Fibroblast of lung (primary cell): ENCODE measurements around the gene SURF6. TPM values are rescaled to one million over a fixed set of nuclear protein-coding genes. Genes with fewer than 3 reads are reported as not detected.

Experiments used
- DNase-seq, 2 donors: peaks; one replicate each; pipeline versions ENCODE4 v3.0.0 to v3.0.0-alpha.2; 2010; ENCODE audit warnings: low read depth in 2 of 2
- H2AFZ ChIP-seq: 2 replicates; pipeline ENCODE4 v1.5.1; 2012; ENCODE audit warnings: low read length, control low read depth, inconsistent platforms
- H3K27ac ChIP-seq: 2 replicates; pipeline ENCODE4 v1.5.1; 2011; ENCODE audit warnings: low read length, control low read depth; ENCODE audit not compliant: insufficient read depth
- H3K27me3 ChIP-seq: 2 replicates; pipeline ENCODE4 v1.5.1; 2011; ENCODE audit warnings: mild to moderate bottlenecking, low read length; ENCODE audit not compliant: control insufficient read depth, insufficient read depth
- H3K36me3 ChIP-seq: 2 replicates; pipeline ENCODE4 v1.5.1; 2011; ENCODE audit warnings: low read length; ENCODE audit not compliant: control insufficient read depth, insufficient read depth
- H3K4me1 ChIP-seq: 2 replicates; pipeline ENCODE4 v1.5.1; 2011; ENCODE audit warnings: low read length; ENCODE audit not compliant: control insufficient read depth, insufficient read depth; ENCODE audit errors: extremely low read depth
- H3K4me2 ChIP-seq: 2 replicates; pipeline ENCODE4 v1.5.1; 2011; ENCODE audit warnings: low read length, control low read depth; ENCODE audit not compliant: insufficient read depth; ENCODE audit errors: extremely low read depth
- H3K4me3 ChIP-seq, 4 experiments: fragments of 200-600 bp in 1 of 4; sonication (generic) in 1 of 4; replicated peaks in 1 of 4; 2 replicates each; pipeline ENCODE4 v1.5.1; 2011 to 2016; ENCODE audit warnings: low read length in 4 of 4, low read depth in 3 of 4, mild to moderate bottlenecking in 3 of 4, control low read depth in 2 of 4, inconsistent platforms in 1 of 4, mixed read lengths in 1 of 4; ENCODE audit not compliant: insufficient read depth in 1 of 4; ENCODE audit errors: control extremely low read depth in 1 of 4
- H3K79me2 ChIP-seq: 2 replicates; pipeline ENCODE4 v1.5.1; 2012; ENCODE audit warnings: mild to moderate bottlenecking, low read length, inconsistent platforms; ENCODE audit not compliant: control insufficient read depth, insufficient read depth
- H3K9ac ChIP-seq: 2 replicates; pipeline ENCODE4 v1.5.1; 2011; ENCODE audit warnings: mild to moderate bottlenecking, low read length, control low read depth; ENCODE audit not compliant: insufficient read depth
- H3K9me3 ChIP-seq: 2 replicates; pipeline ENCODE4 v1.5.1; 2012; ENCODE audit warnings: low read depth, low read length; ENCODE audit not compliant: control insufficient read depth, insufficient read depth
- H4K20me1 ChIP-seq: 2 replicates; pipeline ENCODE4 v1.5.1; 2011; ENCODE audit warnings: low read length; ENCODE audit not compliant: control insufficient read depth, insufficient read depth; ENCODE audit errors: extremely low read depth
- CTCF ChIP-seq, 2 donors: IDR thresholded peaks in 1 of 2; conservative IDR thresholded peaks in 1 of 2; 1 replicate in 1 of 2; 2 replicates in 1 of 2; pipeline ENCODE4 v1.5.1; 2011 to 2012; ENCODE audit warnings: low read length in 2 of 2, control low read depth in 1 of 2, inconsistent platforms in 1 of 2, low read depth in 1 of 2, mild to moderate bottlenecking in 1 of 2
- EZH2 ChIP-seq: IDR thresholded peaks from 2 replicates; pipeline ENCODE4 v1.5.1; 2012; ENCODE audit warnings: low read length, control low read depth, mild to moderate bottlenecking; ENCODE audit errors: missing control alignments
- polyA plus RNA-seq, 2 donors: library from polyadenylated mRNA; depleted of rRNA in 1 of 2; stranded (reverse) in 1 of 2; unstranded in 1 of 2; fragments of >200 nt; gene quantifications; 2 replicates each; pipeline ENCODE4 v1.2.1, GENCODE V29; 2011 to 2012; ENCODE audit warnings: missing spikeins in 1 of 2
- total RNA-seq: library from RNA; depleted of rRNA; stranded (reverse); fragments of >200 nt; gene quantifications from 2 replicates; pipeline ENCODE4 v1.2.1, GENCODE V29; 2014

Gene SURF6
- total and polyA plus RNA-seq, 2 donors (not counting 1 experiment from before 2014, with no cell fraction given) = 4.8 to 8.3 TPM

GRCh38 chr9:133351526-133351907 lies 15.5 kb upstream of the SURF6 start:
- H2AFZ ChIP-seq = no peak overlapping the region
- peaks cover 26% of the 10 kb centered on the region for H3K36me3 ChIP-seq
- no peak for DNase-seq
- TF ChIP-seq EZH2 (no peak), CTCF (conservative IDR thresholded peaks at IDR 0.05 in 1 of 2, IDR thresholded peaks at IDR 0.05 in 1 of 2; ENCODE audit: low read depth in 1 of 2, low read length in 2 of 2) (no peak)
- no peak overlapping the region for H3K27ac ChIP-seq
- no peak overlapping the region for H3K4me2 ChIP-seq
- no peaks in the 10 kb centered on the region for H3K9me3 ChIP-seq
- H4K20me1 ChIP-seq = no peaks in the 10 kb centered on the region
- H3K4me1 ChIP-seq = peaks cover 7% of the 10 kb centered on the region
- H3K79me2 ChIP-seq = peaks cover 33% of the 10 kb centered on the region
- H3K27me3 ChIP-seq = no peaks in the 10 kb centered on the region
- no peak overlapping the region for H3K4me3 ChIP-seq
- no peak overlapping the region for H3K9ac ChIP-seq

GRCh38 chr9:133349965-133350616 lies 14.1 kb upstream of the SURF6 start:
- Histone ChIP-seq H3K9ac (no peak overlapping the region), H3K36me3 (peaks cover 28% of the 10 kb centered on the region), H2AFZ (no peak overlapping the region), H3K4me3 (peak overlapping the region in 3 of 4 experiments; percentile 13 to 95 (median 90)), H3K9me3 (no peaks in the 10 kb centered on the region), H3K4me1 (peaks cover 11% of the 10 kb centered on the region), H4K20me1 (no peaks in the 10 kb centered on the region), H3K27ac (peak overlapping the region; percentile 42), H3K27me3 (no peaks in the 10 kb centered on the region), H3K79me2 (peaks cover 43% of the 10 kb centered on the region), H3K4me2 (peak overlapping the region; percentile 100)
- TF ChIP-seq CTCF (conservative IDR thresholded peaks at IDR 0.05 in 1 of 2, IDR thresholded peaks at IDR 0.05 in 1 of 2; ENCODE audit: low read depth in 1 of 2, low read length in 2 of 2) (no peak), EZH2 (no peak)
- no peak for DNase-seq

- no peak overlapping the region for H2AFZ ChIP-seq
- H3K9me3 ChIP-seq = no peaks in the 10 kb centered on the region
- H3K4me2 ChIP-seq = peak overlapping the region; percentile 100
- H4K20me1 ChIP-seq = no peaks in the 10 kb centered on the region
- H3K27ac ChIP-seq = peak overlapping the region; percentile 92
- TF ChIP-seq EZH2 = no peak
- no peak for TF ChIP-seq CTCF (conservative IDR thresholded peaks at IDR 0.05 in 1 of 2, IDR thresholded peaks at IDR 0.05 in 1 of 2; ENCODE audit: low read depth in 1 of 2, low read length in 2 of 2)
- no peak for DNase-seq
- peaks cover 11% of the 10 kb centered on the region for H3K4me1 ChIP-seq
- peaks cover 30% of the 10 kb centered on the region for H3K36me3 ChIP-seq
- H3K27me3 ChIP-seq = no peaks in the 10 kb centered on the region
- H3K4me3 ChIP-seq = peak overlapping the region; percentile 81 to 95 (median 92)
- H3K79me2 ChIP-seq = peaks cover 43% of the 10 kb centered on the region
- peak overlapping the region; percentile 97 for H3K9ac ChIP-seq
Measured at GRCh38 chr9:133348718-133349573, 13.0 kb upstream of the SURF6 start.
